T-helper 22 cell (primary cell): ENCODE measurements around the gene BASP1.
"Not testable (repeated sequence)": the region's sequence is repeated elsewhere in the genome, so short reads cannot be mapped to it uniquely, and the experiment has no call there.

ENCODE experiments used
- DNase-seq: peaks from one replicate; pipeline ENCODE4 v3.0.0-alpha.2; 2020; ENCODE audit warnings: low read depth

Gene BASP1

DNA sequence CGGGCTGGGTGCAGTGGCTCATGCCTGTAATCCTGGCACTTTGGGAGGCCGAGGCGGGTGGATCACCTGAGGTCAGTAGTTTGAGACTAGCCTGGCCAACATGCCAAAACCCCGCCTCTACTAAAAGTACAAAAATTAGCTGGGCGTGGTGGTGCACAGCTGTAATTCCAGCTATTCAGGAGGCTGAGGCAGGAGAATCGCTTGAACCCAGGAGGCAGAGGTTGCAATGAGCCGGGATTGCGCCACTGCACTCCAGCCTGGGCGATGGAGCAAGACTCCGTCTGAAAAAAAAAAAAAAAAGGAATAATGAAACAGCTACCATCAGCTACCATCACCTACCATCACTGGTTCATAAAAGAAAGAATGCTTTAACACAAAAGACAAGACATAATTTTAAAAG lies 25.9 kb upstream of the BASP1 start:
- not testable (repeated sequence) for DNase-seq

DNA sequence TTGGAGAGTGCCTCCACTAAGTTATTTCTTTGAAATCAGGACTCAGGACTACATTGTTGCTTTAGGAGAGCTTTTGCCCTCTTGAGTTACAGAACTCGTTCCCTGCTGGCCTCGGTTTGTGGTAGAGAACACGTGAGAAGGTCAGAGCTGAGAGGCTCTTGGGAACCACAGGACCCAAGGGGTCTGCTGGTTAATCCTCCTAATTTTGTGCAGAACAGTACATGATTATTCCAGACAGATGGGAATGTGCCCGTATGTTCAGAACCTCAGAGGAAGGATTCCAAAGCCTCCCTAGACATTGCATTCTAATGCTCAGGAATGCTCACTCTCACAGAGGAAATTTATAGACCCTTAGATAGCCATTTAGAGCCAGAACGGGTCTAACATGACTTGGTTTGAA lies 25.2 kb upstream of the BASP1 start:
- DNase-seq = no peak

DNA sequence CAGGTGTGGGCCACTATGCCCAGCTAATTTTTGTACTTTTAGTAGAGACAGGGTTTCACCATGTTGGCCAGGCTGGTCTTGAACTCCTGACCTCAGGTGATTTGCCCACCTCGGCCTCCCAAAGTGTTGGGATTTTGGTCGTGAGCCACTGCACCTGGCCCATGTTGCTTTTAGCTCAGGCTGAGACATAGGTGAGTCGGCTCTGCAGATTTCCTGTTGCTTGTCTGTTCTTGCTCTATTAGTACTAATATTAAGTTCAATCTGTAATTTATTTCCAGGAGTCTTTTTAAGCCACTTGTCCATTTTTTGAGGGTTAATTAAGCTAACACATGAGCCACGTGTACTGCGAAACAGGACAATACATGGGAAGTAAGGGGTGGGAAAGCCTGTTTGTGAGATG lies 21.4 kb upstream of the BASP1 start:
- no peak for DNase-seq

DNA sequence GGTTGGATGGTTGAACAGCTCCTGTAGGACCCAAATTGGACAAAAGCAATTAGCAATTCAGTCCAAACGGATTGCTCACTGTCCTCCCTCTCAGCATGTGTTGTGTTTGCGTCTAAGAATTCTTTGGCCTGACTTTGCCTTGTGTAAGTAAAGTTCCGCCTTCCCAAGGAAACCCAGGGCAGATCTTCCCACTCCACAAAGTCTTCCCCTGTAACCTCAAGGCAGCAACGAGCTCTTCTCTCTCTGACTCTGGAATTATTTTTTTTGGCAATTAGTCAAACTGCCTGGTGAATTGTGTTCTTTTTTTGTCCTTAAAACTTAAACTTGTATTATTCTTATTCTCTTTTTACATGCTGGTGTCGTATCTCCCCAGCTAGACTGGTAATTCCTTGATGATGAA lies 20.7 kb upstream of the BASP1 start:
- DNase-seq = no peak

DNA sequence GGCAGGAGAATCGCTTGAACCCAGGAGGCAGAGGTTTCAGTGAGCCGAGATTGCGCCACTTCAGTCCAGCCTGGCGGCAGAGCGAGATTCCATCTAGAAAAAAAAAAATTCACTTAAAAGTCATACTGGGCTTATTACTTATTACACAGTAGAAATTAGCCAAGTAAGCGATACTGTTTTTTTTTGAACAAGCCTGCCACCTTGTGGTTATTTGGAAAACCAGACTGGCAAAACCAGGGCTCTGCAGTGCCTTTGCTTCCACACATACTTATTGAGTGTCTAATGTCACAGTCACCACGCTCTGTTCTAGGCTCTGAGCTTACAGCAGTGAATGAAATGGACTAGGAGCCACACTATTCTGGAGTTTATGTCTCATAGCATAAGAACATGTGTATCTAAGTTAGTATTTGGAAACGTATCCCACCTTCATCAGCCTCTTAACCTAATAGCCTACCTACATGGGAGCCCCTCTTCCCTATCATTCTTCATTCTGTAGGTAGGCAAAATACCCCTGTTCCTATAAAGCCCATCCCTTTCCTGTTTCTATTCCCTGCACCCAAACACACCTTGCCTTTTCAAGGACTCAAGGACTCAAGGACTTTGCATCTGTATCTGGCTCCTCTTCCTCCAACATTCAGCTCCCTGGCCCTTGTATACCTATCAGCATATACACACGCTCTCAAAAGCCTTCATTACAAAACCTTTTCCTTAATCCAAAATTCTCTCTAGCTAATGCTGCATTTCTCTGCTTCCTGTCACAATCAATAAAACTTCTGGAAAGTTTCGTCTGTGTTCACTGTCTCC lies 13.9 kb upstream of the BASP1 start:
- DNase-seq = no peak

DNA sequence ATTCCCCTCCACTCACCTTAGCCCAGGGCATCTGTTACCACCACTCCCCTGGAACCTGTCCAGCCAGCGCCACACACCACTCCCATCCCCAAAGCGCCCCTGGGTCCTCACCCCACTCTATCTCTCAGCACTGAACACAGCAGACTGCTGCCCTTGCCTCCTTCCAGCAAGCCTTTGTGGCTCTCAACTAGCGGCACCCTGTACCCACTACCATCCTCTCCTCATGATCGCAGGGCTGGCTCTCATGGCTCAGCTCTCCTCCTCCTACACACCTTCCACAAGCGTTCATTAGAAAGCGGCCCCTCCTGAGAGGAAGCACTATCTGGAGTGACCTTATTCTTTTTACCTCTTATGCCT lies 13.3 kb upstream of the BASP1 start:
- DNase-seq = no peak

DNA sequence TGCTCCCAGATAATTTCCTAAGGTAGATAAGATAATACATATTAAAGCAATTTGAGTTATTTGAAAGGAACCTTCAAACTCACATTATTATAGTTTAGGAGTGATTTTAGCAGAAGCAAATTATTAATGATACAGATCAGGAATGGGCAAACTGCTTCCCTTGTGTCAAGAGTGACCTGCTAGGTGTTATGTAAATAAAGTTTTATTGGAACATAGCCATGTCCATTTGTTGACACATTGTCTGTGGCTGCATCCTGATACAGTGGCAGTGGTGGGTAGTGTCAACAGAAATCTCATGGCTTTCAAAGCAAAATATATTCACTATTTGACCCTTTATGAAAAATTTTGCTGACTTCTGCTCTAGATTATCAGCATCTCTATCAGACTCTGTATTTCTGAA lies 11.4 kb upstream of the BASP1 start:
- DNase-seq = no peak

DNA sequence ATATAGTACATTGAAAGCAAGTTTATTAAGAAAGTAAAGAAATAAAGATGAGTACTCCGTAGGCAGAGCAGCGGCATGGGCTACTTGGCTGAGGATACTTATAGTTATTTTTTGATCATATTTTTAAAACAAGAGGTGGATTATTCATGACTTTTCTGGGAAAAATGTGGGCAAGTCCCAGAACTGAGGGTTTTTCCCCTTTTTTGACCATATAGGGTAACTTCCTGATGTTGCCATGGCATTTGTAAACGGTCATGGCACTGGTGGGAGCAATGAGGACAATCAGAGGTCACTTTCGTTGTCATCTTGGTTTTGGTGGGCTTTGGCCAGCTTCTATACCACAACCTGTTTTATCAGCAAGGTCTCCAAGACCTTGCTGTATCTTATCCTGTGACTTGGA lies 5.2 kb upstream of the BASP1 start:
- no peak for DNase-seq

DNA sequence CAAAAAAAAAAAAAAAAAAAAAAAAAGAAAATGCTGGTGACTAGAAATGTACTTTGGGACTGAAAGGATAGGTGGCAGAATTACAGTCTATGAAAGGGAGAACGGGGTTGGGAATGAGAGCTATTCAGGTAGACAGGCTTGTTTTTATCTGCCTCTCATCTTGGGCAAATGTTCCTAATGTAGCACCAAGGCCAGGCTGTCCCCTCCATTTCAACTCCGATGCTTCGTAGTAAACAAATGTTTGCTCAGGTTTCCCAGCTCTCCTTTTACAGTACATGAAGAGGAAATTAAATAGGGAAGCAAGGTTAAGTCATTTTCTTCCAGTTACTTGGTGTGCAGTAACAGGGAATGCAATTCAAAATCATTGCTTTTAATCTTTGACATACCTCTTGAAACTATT lies 4.4 kb upstream of the BASP1 start:
- DNase-seq = no peak

DNA sequence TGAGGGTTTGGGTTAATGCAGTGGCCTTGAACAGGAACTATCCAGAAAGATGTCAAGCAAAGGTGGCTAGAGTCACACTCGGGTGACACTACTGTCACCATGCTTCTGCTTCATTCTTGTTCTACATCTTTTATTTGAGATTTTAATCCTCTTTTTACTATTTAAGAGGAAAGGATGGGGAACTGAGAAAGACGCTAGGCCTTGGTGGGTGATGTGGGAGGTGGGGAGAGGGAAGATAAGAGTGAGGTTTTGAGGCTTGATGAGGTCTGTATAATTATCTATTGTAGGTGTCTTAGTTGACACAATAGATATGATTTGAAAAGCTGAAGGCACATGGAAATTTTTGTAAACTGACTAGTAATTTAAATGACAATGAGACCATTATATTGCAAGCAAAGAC lies 3.5 kb upstream of the BASP1 start:
- DNase-seq = no peak

DNA sequence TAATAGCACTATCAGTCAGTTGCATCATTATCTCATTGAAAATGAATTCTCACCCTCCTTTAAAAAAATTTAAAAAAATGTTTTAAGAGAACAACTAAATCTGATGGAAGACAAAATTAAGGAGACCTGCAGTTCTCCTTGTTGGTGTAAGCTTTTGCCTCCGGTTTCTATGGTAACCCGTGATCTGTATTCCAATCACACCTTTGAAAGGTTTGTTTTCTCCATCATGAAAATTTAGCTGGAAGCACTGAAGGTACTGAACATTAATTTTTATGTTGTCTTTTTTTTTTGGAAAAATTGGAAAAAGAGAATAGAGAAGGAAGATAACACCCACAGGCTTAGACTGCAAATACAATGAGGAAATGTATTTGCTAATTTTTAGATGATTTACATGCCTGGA lies 2.5 kb upstream of the BASP1 start:
- DNase-seq = no peak

DNA sequence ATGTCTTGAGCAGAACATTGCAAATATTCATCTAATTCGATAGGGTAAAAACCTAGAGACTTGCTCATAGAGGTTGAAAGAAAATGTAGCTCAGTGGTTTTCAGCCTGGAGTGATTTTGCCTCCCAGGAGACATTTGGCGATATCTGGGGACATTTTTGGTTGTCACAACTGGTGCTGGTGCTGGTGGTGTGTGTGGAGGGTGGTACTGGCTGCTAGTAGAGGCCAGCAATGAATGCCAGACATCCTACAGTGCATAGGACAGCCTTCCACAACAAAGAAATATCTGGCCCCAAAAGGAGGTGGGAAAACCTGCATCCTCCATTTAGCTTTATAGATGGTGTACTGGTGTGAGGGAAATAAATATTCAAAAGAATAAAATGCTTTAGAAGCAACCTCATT lies 2.1 kb upstream of the BASP1 start:
- no peak for DNase-seq

DNA sequence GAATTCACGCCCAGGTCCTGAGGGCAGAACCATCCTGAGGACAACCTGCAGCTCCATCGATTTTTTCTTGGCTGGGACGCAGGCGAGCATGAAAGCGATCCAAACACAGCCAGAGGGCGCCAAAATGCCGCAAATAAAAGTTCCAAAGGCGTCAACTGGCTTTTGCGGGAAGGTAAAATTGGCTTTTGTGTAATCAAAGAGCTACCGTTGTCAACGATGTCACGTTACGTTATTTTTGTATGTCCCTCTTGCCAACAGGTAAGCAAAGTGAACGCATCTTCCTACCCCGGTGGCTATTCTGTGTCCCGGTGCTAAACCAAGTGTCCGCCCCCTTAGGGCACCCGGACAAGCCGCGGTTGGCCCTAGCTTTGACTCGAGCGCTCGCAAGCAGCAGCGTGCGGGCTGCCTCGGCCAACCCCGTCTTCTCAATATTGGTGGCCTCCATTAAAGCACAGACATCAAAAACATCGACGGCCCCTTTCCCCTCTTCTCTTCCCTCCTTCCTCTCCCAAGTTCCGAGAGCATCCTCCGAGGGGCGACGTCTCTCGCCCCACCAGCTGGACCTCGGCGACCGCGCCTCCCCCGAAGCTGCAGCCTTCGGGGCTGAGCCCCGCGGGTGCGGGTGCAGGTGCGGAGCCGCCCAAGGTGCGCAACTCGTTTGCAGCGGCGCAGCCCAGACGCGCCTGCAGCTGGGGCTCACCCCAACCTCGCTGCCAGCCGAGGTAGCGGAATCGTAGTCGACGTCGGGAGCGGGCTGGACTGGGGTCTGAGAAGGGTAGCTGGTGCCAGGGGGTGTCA lies 1.1 kb upstream of the BASP1 start:
- no peak for DNase-seq

DNA sequence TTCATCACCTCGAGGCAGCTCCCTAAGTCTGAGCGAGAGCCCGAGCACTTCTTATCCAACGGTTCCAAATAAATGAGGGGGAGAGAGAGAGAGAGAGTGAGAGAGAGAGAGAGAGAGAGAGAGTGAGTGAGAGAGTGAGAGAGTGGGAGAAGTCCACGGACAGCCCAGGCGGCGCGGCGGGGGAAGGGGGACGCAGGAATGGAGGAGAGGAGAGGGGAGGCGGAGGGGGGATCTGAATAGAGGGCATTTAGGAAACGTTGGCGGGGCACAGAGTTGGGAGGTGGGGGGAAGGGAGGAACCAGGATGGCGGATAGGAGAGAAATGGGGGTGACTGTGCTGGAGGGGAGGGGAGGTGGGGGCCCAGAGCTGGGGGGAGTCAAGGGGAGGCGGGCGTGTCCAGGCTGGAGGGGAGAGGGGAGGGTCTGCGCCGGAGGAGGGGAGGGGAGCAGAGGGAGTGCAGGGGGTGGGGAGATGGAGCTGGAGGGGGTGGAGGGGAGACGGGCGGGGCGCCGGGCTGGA lies 398 bp upstream of the BASP1 start:
- no peak for DNase-seq

DNA sequence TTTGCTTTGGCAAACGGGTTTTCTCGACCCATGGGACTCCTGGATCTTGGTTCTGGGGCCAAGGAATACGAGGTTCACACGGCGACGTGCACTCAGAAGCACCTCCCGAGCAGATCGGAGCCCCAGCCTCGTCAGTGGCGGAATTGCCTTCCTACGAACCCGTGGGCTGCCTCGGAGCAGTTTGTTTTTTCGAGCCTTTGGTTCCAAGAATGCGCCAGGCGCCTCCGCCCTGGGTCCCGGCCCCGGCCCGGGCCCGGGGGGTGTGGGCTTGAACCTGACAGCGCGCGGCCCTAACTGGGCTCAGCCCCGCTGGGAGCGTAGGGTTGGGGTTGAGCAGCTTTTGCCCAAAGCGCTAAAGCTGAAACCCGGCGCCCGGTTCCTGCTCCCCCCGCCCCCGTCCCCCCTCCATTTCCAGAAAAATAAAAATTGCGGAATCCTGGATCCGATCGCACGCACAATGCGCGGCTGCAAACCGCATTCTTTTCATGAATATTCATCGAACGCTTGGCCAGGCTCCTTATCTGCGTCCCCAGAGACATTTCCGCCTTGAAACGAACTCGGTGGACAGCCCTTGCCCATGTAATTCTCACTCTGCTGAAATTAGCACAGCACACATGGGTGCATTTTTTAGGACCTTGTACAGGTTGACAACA lies 1.0 kb downstream of the BASP1 start:
- DNase-seq = no peak

DNA sequence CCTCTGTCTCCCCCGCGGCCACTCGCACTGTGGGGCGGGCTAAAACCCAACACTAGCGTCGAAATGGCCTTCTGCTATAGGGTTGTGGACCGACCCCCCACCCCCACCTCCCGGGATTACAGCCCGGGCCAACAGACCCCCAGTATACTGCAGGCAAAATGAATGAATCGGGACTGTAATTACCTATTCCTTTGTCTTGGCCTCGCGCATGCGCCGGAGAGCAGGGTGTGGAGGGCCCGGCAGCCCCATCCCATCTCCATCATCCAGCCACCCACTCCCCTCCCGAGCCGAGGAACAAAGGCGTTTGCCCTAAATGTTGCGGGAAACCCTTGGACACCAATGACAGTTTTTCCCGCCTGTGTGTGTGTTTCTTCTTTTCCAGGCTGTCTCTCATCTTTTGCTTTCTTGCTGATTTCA lies 1.6 kb downstream of the BASP1 start:
- no peak for DNase-seq

DNA sequence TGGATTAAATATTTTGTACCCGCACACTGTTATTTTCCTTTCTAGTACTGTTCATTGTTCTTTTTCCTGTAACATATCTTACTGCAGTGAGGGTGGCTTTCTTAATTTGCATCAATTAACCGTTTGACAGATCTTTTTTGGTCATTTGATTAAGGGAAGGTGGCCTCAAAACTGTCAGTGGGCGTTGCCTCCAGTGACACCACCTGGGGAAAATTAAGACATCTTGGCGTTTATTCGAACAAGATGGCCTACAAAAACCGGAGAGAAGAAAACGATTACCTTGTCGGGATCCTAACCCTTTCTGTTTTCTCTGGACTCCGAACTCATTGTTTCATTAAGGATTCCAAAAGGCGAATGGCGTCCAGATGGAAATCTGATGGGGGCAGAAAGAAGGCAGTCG lies 2.0 kb downstream of the BASP1 start:
- no peak for DNase-seq

DNA sequence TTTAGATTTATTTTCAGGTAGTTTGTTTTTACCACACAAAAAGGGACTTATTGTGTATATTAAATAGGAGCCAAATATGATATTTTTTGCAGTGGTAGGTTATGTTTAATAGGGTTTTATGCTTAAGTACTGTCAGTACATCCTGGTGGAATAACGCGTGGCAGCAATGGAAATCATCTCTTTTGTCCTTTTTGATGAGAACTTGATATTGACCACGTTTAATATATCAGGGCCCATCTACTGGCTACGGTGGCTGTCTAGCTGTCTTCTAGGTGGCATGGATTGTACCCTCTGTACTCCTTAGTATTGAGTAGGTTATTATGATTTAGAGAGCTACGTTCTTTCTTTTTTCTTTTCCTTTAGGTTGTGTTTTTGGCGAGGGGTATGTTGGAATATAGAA lies 2.6 kb downstream of the BASP1 start:
- DNase-seq = no peak

DNA sequence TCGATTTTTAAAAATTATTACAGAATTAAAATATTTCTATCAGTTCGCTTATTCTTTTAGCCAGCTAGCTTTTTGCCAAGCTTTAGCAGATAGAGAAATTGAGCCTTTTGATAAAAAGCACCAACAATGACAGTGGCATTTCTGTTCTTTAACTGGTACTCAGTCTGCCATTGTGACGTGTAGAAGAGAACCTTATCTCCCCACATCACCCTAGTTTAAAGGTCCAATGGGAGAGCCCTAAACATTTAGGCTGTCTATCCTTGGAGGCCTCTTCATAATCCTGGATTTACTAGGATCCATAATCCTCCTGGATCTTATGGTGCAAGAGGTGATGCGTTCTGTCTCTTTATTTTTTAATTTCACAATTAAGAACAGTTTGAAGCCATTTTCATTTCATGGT lies 3.0 kb downstream of the BASP1 start:
- DNase-seq = no peak

DNA sequence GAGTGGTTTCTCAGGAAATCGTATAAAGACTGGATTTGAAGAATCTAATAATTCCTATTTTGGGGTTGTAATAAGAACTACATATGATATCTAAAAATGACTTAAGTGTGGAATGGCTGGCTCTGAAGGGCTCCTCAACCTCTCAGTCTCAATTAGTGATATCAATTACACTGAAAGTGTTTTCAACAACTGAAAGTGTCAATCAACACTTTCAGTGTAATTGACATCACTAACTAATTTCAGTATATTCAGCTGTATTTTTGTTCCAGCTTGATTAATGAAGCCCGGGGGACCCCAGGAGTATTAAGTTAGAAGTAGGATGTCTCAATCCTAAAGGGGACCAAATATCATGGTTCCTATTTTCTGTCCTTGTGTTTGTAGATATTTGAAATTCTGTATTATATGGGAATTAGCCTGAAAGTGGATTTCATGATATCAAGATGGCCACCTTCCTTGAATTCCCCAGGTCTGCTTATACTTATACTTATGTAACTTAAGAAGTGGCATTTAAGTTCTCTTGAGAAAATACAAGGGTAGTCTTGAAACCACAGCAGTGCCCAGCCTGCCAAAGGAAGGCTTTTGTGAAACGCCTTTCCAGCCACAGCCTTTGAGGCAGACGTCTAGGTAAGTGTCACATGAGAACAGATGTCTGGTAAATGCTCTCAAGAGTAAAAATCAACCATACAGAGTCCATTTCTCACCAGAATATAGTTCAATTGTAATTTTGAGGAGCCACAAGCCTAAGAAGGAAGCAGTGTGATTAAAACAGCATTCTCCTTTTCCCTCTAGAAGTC lies 4.6 kb downstream of the BASP1 start:
- no peak for DNase-seq

DNA sequence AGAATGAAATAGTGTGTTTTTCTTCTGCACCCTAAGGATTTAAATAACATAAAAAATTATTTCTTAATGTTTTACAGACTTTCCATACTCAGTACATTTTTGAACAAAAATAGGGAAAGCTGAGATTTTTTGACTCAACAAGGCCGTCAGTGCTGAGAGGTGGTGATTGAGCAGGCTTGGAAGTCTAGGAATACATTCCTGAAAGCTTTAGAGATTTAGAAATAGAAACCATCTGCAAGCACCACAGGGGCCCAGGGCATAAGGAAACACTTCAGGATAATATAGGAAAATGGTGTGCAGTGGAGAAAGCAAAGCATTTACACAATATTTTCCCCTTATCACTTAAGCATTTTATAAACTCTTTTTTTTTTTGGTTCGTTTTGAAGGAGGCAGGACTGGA lies 5.2 kb downstream of the BASP1 start:
- DNase-seq = no peak
